HEK293 (cell line): ENCODE data around the gene CNGB1.

ENCODE experiments used
- CTCF ChIP-seq: fragments of 450-650 bp; formaldehyde crosslinking; IDR thresholded peaks from 2 replicates; pipeline ENCODE4 v1.5.1; 2016; ENCODE audit warnings: missing biosample characterization, missing genetic modification characterization
- MYNN ChIP-seq: fragments of 450-650 bp; formaldehyde crosslinking; IDR thresholded peaks from 2 replicates; pipeline ENCODE4 v1.5.1; 2016; ENCODE audit warnings: missing biosample characterization, missing genetic modification characterization, borderline replicate concordance
- ZEB2 ChIP-seq: fragments of 450-650 bp; formaldehyde crosslinking; IDR thresholded peaks from 2 replicates; pipeline ENCODE4 v1.5.1; 2016; ENCODE audit warnings: missing biosample characterization, missing genetic modification characterization
- ZNF133 ChIP-seq: fragments of 450-650 bp; formaldehyde crosslinking; IDR thresholded peaks from 2 replicates; pipeline ENCODE4 v1.5.1; 2016; ENCODE audit warnings: missing biosample characterization, missing genetic modification characterization
- ZNF138 ChIP-seq: fragments of 450-650 bp; formaldehyde crosslinking; IDR thresholded peaks from 2 replicates; pipeline ENCODE4 v1.5.1; 2016; ENCODE audit warnings: missing biosample characterization, missing genetic modification characterization, borderline replicate concordance
- ZNF175 ChIP-seq: fragments of 450-650 bp; formaldehyde crosslinking; IDR thresholded peaks from 2 replicates; pipeline ENCODE4 v1.5.1; 2016; ENCODE audit warnings: missing biosample characterization, missing genetic modification characterization
- ZNF202 ChIP-seq: fragments of 450-650 bp; formaldehyde crosslinking; IDR thresholded peaks from 2 replicates; pipeline ENCODE4 v1.5.1; 2016; ENCODE audit warnings: missing biosample characterization, missing genetic modification characterization, borderline replicate concordance
- ZNF266 ChIP-seq: fragments of 450-650 bp; formaldehyde crosslinking; IDR thresholded peaks from 2 replicates; pipeline ENCODE4 v1.5.1; 2016; ENCODE audit warnings: missing biosample characterization, missing genetic modification characterization, low read depth
- ZNF585B ChIP-seq: fragments of 450-650 bp; formaldehyde crosslinking; IDR thresholded peaks from 2 replicates; pipeline ENCODE4 v1.5.1; 2016; ENCODE audit warnings: missing biosample characterization, missing genetic modification characterization
- ZNF624 ChIP-seq: fragments of 450-650 bp; formaldehyde crosslinking; IDR thresholded peaks from 2 replicates; pipeline ENCODE4 v1.5.1; 2017; ENCODE audit warnings: missing biosample characterization, missing genetic modification characterization
- ZNF664 ChIP-seq: fragments of 450-650 bp; formaldehyde crosslinking; IDR thresholded peaks from 2 replicates; pipeline ENCODE4 v1.5.1; 2016; ENCODE audit warnings: missing biosample characterization, missing genetic modification characterization
- ZNF830 ChIP-seq: fragments of 450-650 bp; IDR thresholded peaks from 2 replicates; pipeline ENCODE4 v1.5.0; 2018; ENCODE audit warnings: missing biosample characterization, missing genetic modification characterization, low read depth, mild to moderate bottlenecking, moderate library complexity
- TF ChIP-seq, protein P1 (sequence below): fragments of 450-650 bp; formaldehyde crosslinking; IDR thresholded peaks from 2 replicates; pipeline ENCODE4 v1.5.1; 2016; ENCODE audit warnings: missing biosample characterization, missing genetic modification characterization

- TF ChIP-seq ZNF664 = no peak
- TF ChIP-seq CTCF (tag by site-specific recombination) = no peak
- TF ChIP-seq ZNF266 (tag by site-specific recombination) = no peak
- no peak for TF ChIP-seq ZNF830 (tag by site-specific recombination)
- no peak for TF ChIP-seq ZNF585B (tag by site-specific recombination)
- no peak for TF ChIP-seq MYNN
- TF ChIP-seq ZNF138 (tag by site-specific recombination) = no peak
- TF ChIP-seq ZEB2 (tag by site-specific recombination) = no peak
- TF ChIP-seq, protein P1, sequence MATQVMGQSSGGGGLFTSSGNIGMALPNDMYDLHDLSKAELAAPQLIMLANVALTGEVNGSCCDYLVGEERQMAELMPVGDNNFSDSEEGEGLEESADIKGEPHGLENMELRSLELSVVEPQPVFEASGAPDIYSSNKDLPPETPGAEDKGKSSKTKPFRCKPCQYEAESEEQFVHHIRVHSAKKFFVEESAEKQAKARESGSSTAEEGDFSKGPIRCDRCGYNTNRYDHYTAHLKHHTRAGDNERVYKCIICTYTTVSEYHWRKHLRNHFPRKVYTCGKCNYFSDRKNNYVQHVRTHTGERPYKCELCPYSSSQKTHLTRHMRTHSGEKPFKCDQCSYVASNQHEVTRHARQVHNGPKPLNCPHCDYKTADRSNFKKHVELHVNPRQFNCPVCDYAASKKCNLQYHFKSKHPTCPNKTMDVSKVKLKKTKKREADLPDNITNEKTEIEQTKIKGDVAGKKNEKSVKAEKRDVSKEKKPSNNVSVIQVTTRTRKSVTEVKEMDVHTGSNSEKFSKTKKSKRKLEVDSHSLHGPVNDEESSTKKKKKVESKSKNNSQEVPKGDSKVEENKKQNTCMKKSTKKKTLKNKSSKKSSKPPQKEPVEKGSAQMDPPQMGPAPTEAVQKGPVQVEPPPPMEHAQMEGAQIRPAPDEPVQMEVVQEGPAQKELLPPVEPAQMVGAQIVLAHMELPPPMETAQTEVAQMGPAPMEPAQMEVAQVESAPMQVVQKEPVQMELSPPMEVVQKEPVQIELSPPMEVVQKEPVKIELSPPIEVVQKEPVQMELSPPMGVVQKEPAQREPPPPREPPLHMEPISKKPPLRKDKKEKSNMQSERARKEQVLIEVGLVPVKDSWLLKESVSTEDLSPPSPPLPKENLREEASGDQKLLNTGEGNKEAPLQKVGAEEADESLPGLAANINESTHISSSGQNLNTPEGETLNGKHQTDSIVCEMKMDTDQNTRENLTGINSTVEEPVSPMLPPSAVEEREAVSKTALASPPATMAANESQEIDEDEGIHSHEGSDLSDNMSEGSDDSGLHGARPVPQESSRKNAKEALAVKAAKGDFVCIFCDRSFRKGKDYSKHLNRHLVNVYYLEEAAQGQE (tag by site-specific recombination) = no peak
- no peak for TF ChIP-seq ZNF175 (tag by site-specific recombination)
- TF ChIP-seq ZNF202 (tag by site-specific recombination) = no peak
- TF ChIP-seq ZNF133 (tag by site-specific recombination) = no peak
- TF ChIP-seq ZNF624 = no peak
Observed at GRCh38 chr16:57916735-57917438, 54.0 kb downstream of the CNGB1 start.
